Epidermal melanocyte (primary cell): ENCODE data around the gene MAJIN.
A peak's percentile ranks its signal among the peaks of the same experiment; 100 is the strongest.

ENCODE experiments used
- DNase-seq: peaks from one replicate; pipeline ENCODE4 v3.0.0; 2011; ENCODE audit warnings: low spot score; ENCODE audit not compliant: insufficient read length

MAJIN gene

DNA sequence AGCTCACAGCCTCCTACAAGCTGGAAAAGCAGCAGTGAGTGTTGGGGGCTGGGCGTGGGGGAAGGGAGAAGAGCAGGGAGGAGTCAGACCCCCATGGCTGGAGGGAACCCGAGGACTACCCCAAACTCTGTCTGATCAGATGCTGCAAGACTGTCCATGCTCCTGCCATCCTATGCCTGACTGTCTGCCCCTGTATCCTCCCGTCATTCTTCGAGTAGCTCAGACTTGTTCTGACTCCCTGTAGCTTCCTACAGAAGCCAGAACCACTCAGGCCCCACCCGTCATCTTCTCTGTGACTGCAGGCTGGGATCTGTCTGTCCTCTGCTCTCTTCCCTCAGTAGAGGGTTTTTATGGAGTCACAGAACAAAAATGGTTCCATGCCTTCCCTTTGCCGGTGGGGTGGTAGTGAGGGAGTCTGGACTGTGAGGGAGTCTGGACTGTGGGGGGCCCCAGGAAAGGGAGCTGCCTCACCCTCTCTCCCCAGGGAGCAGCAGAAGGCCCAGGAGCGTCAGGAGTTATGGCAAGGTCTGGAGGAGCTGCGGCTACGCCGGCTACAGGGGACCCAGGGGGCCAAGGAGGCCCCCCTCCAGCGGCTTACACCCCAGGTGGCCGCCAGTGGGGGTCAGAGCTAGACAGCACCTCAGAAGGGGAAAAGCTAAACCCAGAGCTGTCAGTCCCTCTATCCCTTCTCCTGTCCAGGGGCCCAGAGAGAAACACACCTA lies 38.5 kb downstream of the MAJIN start:
- DNase-seq = no peak

DNA sequence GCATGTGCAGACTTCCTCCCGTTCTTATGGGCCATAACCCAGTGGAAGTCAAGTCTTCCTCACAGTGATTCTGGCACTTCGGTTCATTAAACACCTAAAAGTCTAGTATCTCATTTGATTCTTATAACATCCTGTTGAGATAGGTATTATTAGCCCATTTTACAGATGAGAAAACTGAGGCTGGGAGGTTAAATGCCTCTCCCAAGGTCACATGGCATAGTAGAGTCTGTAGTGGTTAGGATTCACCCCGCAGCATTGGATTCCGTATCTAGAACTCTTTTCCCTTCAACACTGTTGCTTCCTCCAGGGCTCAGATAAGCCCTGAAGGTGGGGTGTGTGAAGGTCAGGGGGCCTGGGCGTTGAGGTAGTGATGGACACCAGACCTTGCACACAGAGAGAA lies 39.6 kb downstream of the MAJIN start:
- no peak for DNase-seq

DNA sequence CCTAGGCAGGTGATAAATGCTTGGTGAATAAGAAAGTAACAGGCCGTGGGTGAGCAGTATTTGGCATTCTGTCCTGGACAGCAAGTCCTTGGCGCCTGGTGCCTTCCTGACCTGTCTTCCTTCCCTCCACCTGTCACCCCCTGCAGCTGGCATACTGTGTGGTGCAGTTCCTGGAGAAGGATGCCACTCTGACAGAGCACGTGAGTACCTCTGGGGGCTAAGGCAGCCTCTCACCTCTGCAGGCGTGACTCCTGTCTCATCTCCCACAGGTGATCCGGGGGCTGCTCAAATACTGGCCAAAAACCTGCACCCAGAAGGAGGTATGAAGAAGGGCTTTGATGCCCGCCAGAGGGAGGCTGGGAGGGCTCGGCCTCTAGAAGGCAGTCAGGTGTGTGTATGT lies 40.6 kb downstream of the MAJIN start:
- DNase-seq = no peak

DNA sequence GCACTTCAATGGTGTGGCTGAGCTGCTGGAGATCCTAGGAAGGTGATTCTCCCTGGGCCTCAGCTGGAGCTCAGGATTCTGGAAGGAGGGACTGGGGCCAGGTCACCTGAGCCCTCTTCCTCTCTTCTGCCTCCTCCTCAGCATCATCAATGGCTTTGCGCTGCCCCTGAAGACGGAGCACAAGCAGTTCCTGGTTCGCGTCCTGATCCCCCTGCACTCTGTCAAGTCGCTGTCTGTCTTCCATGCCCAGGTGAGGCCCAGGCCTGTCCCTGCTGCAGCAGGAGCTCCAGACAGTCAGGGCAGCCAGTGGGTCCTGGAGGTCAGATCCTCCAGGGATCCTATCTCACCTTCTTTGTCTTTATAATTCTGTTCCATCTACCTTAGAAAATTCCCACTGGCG lies 41.6 kb downstream of the MAJIN start:
- DNase-seq = no peak

DNA sequence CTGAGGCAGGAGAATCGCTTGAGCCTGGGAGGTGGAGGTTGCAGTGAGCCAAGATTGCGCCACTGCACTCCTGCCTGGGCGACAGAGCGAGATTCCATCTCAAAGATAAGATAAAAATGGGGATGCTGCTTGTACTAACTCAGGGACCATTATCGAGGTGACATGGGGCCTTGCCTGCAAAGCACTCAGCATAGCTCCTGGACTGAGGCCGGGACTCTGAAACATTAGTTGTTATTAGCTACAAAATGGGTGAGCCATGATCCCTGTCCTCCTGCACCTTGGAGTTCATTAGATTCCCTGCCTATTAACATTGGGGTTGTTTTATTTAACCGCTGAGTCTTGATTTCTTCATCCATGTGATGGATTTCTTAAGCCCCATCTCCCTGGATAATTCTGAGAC lies 42.3 kb downstream of the MAJIN start:
- DNase-seq = no peak

DNA sequence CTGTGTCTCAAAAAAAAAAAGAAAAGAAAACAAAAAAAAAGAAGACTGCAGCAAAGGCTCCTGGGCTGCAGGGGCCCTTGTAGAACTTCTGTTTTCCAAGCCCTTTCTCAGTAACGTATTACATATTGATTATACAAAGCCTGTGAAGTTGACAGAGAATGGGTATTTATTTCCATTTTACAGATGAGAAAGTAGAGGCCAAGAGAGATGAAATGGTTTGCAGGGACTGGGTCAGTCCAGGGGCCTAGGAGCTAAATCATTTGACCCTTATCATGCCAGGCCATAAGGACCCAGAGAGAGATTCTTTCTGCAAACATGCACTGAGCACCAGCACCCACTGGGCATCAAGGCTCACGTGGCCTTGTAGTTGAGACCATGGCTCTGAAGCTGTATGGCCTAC lies 43.0 kb downstream of the MAJIN start:
- DNase-seq = no peak

DNA sequence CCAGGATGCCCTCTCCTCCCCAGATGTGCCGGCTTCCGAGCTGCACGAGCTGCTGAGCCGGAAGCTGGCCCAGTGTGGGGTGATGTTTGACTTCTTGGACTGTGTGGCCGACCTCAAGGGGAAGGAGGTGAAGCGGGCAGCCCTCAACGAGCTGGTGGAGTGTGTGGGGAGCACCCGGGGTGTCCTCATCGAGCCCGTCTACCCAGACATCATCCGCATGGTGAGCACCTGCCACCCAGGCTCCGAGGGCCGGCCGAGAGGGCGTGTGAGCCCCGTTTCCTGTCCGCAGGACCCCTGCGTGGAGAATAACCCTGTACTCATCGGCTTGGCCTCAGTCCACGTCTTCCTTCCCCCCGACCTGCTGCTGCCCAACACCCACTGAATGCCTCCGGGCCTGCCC lies 45.2 kb downstream of the MAJIN start:
- no peak for DNase-seq

DNA sequence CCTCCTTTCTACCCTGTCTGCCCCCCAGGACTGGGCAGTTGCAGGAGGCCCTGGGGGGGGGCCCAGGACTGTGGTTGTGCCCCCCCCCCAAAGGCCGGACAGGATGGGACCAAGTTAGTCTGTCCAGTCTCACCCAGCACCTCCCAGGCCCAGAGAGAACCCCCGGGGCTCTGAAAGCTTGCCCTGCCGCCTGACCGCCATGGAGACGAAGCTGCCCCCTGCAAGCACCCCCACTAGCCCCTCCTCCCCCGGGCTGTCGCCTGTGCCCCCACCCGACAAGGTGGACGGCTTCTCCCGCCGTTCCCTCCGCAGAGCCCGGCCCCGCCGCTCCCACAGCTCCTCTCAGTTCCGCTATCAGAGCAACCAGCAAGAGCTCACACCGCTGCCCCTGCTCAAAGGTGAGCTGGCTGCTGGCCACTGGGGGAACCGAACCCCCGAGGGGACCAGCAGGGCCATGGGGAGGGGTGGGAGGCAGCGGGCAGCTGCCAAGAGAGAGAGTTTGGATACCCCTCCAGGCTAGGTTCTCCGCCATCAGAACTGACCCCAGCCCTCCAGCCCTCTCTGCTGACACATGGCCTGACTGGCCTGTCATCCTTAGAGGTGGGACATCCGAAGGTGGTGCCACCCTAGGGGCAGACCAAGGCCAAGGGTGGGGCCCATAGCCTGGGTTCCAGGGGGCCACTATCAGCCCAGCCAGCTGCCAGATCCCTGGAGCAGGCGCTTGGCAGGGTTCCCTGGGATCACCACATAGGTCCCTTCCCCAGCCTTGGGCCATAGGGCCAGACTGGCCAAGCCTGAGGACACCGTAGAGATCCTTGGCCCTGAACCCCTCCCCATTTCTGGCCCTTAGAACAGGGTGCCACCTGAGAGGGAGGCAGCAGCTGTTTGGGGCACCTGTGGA lies 46.1 kb downstream of the MAJIN start:
- DNase-seq = no peak

DNA sequence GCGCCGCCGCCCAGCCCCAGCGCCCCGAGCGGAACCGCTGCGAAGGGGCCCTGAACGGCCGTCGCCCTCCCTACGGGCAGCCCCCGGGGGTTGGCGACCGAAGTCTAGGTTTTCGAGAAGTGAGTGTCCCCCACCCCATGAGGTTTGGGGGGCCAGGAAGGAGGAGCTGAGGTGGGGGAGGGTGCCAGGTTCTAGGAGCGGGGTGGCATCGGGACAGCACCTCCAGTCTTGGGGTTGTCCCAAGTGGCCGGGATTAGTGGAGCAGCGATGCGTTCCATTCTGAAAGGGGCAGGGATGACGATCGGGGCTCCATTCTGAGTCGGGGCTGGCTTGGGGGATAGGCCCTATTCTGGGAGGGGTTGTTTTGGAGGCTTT lies 47.0 kb downstream of the MAJIN start:
- no peak for DNase-seq

DNA sequence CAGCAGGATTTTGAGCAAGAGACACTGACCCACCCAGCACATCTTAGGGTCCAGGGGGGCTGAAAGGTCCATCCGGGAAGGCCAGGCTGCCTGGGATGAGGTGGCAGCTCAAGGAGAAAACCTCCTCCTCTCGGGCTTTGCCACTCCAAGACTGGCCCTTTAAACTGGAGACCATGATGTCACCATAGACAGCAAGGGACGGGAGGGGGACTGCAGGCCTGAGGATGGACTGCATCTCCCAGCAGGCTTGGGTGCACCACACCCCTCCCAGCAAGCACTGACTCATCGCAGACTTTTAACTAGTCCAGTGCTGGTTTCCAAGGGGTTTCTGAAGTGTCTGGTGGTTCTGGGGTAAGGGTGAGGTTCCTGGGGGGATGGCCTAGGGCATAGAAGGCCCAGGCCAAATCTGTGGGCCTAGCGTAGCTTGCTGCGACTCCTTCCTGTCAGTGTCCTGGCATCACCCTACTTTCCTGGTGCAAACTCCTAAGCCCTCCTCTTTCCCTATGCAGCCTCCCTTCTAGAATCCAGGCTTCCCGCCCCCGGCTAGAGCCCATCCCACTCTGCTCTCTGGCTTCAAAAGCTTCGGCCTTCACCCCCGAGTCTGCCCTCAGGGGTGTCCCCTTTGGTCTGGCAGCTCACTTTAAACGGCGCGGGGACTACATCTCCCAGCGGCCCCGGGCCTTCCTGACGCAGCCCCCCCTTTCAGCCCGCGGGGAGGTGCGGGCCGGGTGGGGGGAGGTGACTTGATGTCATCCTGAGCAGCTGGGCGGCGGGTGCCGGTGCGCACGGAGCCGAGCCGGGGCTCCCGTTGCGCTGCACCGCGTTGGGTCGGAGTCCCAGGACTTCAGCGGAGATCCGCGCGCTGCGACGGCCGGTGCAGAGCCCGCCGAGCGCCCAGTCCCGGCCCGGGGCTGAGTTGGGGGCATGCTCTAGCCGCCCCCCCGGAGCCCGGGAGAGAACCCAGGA lies 47.7 kb downstream of the MAJIN start, which contains the start of gene PPP2R5B:
TSS of gene PPP2R5B (plus strand) at position 746 of the 966 bp plus-strand sequence. CDS start 1,046 bp downstream, outside the sequence.
- peak; percentile 98 for DNase-seq

DNA sequence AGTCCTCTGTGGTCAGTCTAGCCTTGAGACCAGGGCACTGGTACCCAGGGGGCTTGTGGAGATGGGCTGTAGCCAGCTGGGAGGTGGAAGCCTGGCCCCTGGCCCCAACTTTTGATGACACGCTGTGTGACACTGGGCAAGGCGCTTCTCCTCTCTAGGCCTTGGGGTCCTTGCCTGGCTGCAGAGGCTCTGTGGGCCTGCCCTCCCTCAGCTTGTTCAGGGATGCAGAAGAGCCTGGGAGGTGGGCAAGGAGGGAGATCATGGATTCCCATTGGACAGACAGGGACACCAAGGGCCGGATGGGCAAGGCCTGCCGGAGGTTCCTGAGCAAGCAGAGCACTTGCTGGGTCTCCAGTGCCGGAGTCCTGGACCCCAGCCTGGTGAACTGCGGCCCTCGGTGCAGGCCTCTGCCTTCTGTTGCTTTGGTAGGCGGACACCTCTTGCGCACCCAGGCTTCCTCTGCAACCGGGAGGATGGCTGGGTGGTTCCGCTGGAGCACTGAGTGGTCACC lies 48.7 kb downstream of the MAJIN start:
- DNase-seq = no peak

DNA sequence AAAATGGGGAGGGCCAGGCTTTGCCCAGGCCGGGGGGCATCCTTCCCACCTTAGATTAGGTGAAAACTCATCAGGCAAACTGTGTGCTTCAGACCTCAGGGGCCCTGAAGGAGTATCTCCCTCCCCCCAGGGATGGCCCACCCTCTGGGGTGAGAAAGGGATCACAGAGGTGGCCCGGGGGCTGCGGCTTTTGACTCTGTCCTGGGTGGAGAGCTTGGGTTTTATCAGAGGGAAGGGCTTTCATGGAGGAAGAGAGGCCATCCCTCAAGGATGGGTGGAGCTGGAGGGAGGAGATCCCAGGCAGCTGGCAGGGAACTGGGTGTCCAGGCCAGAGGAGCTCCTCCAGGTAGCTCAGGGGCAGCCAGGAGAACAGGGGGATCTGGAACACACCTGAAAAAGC lies 50.5 kb downstream of the MAJIN start:
- no peak for DNase-seq

DNA sequence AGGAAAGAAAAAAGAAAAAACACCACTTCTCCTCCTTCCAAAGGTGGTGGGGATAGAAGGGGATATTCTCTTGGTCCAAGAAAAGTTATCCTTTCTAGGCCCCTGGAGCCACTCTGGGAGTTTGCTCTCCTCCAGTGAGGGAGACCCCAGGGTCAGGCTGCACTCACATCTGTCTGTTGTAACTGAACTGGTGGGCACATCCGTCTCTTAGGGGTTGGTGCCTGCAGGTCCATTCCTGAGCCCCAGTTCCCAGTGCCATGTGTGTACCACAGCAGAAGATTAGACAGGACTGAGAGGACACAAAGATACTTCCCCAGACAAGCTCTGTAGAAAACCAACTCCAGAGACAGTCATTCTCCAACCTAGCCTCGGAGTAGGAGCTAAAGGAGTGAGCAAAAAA lies 51.8 kb downstream of the MAJIN start:
- no peak for DNase-seq

DNA sequence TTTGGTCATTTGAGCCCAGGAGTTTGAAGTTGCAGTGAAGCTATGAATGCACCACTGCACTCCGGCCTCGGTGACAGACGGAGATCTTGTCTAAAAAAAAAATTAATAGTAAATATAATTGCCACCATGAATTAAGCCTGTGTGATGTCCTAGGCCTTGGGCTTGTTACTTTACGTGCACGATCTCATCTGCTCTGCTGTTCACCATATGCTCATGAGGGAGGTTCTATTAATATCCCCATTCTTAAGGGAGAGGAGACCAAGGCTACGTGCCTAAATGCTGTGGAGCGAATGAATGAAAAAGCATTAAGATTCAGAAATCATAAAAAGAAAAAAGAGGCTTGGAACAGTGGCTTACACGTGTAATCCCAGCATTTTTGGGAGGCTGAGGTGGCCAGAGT lies 52.3 kb downstream of the MAJIN start:
- DNase-seq = peak; percentile 4

DNA sequence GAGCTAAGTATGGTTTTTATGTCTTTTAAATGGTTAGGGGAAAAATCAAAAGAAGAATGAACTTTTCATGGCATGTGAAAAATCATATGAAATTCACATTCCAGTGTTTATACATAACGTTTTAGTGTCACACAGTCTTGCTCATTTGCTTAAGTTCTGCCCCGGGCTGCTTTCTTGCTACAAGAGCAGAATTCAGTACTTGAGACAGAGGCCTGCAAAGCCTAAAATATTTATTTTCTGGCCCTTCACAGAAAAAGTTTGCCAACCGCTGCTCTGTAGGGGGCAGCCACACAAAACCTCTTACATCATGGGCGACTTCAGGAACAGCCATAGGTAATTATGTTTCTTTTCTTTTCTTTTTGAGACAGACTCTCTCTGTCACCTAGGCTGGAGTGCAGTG lies 53.9 kb downstream of the MAJIN start:
- no peak for DNase-seq

DNA sequence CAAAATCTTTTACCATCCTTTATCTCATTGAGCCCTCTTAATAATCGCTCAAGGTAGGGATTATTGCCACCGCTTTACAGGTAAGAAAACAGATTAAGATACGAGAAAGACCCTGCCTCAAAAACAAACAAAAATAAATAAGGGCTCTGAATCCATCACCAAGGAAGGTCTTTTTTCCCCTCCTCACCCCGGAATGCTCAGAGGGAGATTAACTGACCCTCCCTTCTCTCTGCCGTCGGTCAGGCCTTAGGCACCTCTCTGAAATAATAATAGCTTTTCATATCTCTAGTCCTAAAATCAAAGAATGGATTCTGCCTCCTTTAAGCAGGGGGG lies 54.3 kb downstream of the MAJIN start:
- DNase-seq = no peak

DNA sequence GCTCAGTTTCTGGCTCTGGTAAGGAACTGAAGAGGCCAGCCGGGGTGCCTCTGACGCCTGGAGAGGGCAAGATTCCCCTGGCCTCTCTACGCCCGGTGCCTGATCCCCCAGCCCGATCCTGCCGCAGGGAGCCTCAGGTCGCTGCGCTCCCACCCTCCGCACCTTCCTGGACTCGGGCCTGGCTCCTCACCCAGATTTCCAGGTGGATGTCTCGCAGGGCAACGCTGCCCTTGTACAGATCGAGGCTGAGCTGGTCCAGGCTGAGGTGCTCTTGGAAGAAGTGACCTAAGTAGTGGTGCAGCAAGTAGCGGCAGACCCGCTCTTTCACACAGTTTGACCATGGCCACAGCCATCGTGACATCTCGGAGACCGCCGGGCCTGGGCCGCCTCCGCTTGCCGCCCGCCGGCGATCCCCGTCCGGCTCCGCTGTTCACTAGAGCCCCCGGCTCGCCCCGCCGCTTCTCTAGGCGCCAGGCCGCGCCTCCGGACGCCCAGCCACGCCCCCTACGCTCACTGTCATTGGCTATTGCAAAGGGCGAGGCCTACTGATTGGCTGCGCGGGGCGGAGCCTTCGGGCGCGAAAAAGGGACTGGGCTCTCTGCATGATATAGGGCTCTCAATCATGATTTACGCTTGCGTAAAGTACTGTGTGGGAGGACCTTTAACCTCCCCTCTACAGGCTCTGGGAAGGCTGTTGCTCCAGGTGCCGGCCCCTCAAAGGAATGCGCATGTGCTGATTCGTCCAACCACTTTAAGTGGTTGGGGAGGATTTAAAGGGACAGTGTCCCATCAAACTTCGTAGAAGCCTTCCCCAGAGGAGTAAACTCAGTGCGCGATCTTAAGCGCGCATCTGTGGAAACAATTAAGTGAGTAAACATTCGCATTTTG lies 54.9 kb downstream of the MAJIN start, which contains the start of gene ATG2A:
TSS of gene ATG2A (minus strand) at position 435 of the 888 bp plus-strand sequence. CDS start at position 361, 74 bp downstream.
- peak; percentile 98 for DNase-seq

DNA sequence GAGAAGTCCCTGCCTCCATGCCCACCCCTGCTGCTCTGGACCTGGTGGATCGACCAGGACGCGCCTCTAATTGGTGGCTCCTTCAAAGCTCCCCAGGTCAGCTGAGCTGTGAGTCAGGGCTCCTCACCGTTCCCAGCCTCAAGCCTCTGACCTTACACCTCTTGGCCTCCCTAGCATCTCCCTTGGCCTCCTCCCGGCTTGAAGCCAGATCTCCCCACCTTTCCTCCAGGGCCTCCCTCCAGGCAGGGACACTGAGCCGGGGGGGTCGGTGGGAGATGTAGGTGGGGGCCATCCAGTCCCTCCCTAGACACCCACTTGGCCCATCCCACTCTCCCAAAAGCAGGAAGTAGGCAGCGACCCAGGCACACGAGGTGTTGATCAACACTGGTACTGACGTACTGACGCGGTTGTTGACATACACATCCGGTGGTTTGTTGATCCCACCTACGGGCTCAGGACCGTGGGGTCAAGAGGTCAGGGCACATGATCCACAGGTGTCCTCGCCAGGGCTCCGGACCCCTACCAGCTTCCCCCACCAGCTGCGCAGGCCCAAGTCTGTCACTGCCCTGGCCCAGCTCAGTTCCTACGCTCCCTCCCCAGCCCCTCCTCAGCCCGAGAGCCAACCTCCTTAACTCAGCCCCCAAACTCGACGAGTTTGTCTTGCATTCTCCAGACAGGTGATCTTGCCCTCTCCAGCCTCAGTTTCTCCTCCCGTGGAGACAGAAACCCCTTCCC lies 55.7 kb downstream of the MAJIN start:
- DNase-seq = no peak

DNA sequence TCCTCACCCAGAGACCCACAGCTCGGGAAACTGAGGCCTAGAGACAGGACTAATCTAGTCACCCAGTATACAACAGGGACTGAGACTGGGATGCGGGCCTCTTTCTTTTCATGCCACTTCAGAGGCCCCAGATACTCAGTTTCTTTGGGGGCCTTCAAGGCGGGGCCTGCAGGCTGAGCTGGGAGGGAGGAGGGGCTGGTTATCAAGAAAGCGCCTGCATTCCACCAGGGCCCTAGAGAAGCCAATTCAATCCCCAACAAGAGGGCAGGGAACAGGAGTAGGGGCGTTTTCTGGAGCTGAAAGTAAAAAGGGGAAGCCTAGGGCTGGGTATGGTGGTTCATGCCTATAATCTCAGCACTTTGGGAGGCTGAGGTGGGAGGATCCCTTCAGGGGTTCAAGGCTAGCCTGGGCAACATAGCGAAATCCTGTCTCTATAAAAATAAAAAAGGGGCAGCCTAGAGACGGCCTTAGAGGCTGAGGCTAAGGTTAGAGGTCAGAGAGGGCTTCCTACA lies 56.5 kb downstream of the MAJIN start:
- no peak for DNase-seq
